H9 (cell line): ENCODE results near the gene OSBPL8. TPM values are rescaled to one million over a fixed set of nuclear protein-coding genes. Genes with fewer than 3 reads are reported as not detected.

Experiments used
- DNase-seq: peaks from one replicate; pipeline ENCODE4 v3.0.0-alpha.2; 2017
- H2AFZ ChIP-seq: one replicate; pipeline ENCODE4 v1.6.1; 2013; ENCODE audit warnings: mild to moderate bottlenecking, low read length, control low read depth, moderate library complexity
- H2AK5ac ChIP-seq: 2 replicates; pipeline ENCODE4 v1.6.1; 2013; ENCODE audit warnings: low read length, control low read depth, mixed read lengths; ENCODE audit not compliant: insufficient read length
- H2BK120ac ChIP-seq: one replicate; pipeline ENCODE4 v1.6.1; 2013; ENCODE audit warnings: low read depth, mild to moderate bottlenecking, low read length, control low read depth, inconsistent platforms; ENCODE audit not compliant: poor library complexity, severe bottlenecking
- H2BK12ac ChIP-seq: 2 replicates; pipeline ENCODE4 v1.6.1; 2013; ENCODE audit warnings: low read length, control low read depth, mixed read lengths, low read depth; ENCODE audit not compliant: insufficient read length
- H2BK15ac ChIP-seq: 2 replicates; pipeline ENCODE4 v1.6.1; 2013; ENCODE audit warnings: low read depth, low read length, control low read depth
- H2BK20ac ChIP-seq: one replicate; pipeline ENCODE4 v1.6.1; 2013; ENCODE audit warnings: low read depth, mild to moderate bottlenecking, low read length, control low read depth, inconsistent platforms; ENCODE audit not compliant: poor library complexity, severe bottlenecking
- H2BK5ac ChIP-seq: 2 replicates; pipeline ENCODE4 v1.6.1; 2013; ENCODE audit warnings: low read length, control low read depth, mixed read lengths; ENCODE audit not compliant: insufficient read length
- H3K14ac ChIP-seq: 2 replicates; pipeline ENCODE4 v1.6.1; 2013; ENCODE audit warnings: low read length, control low read depth; ENCODE audit not compliant: insufficient read depth
- H3K18ac ChIP-seq: 2 replicates; pipeline ENCODE4 v1.6.1; 2013; ENCODE audit warnings: low read depth, mild to moderate bottlenecking, mixed read lengths, low read length, control low read depth; ENCODE audit not compliant: insufficient read length
- H3K23ac ChIP-seq: 2 replicates; pipeline ENCODE4 v1.6.1; 2013; ENCODE audit warnings: low read length, control low read depth, mixed read lengths, low read depth; ENCODE audit not compliant: insufficient read length
- H3K23me2 ChIP-seq: 2 replicates; pipeline ENCODE4 v1.6.1; 2013; ENCODE audit warnings: low read depth, mild to moderate bottlenecking, mixed read lengths, low read length, control low read depth; ENCODE audit not compliant: insufficient read length, poor library complexity, severe bottlenecking
- H3K27ac ChIP-seq: 2 replicates; pipeline ENCODE4 v1.5.1; 2013; ENCODE audit warnings: low read length, control low read depth, mixed read lengths, low read depth; ENCODE audit not compliant: insufficient read length
- H3K27me3 ChIP-seq: 2 replicates; pipeline ENCODE4 v1.6.1; 2013; ENCODE audit warnings: low read length, control low read depth, inconsistent platforms; ENCODE audit not compliant: insufficient read depth
- H3K4ac ChIP-seq: 2 replicates; pipeline ENCODE4 v1.6.1; 2013; ENCODE audit warnings: low read depth, mild to moderate bottlenecking, control low read depth, inconsistent platforms, low read length, moderate library complexity
- H3K4me1 ChIP-seq: 2 replicates; pipeline ENCODE4 v1.6.1; 2013; ENCODE audit warnings: low read length, control low read depth, inconsistent platforms; ENCODE audit not compliant: insufficient read depth
- H3K4me2 ChIP-seq: 2 replicates; pipeline ENCODE4 v1.6.1; 2013; ENCODE audit warnings: low read length, control low read depth, mixed read lengths; ENCODE audit not compliant: insufficient read length, insufficient read depth
- H3K56ac ChIP-seq: 2 replicates; pipeline ENCODE4 v1.6.1; 2013; ENCODE audit warnings: low read depth, mild to moderate bottlenecking, mixed read lengths, low read length, control low read depth; ENCODE audit not compliant: insufficient read length
- H3K79me1 ChIP-seq: 2 replicates; pipeline ENCODE4 v1.6.1; 2013; ENCODE audit warnings: low read depth, mild to moderate bottlenecking, moderate library complexity, low read length, control low read depth, inconsistent platforms; ENCODE audit not compliant: insufficient read depth, poor library complexity, severe bottlenecking
- H3K79me2 ChIP-seq: 2 replicates; pipeline ENCODE4 v1.6.1; 2013; ENCODE audit warnings: low read length, control low read depth, inconsistent platforms; ENCODE audit not compliant: insufficient read depth
- H3K9ac ChIP-seq: 2 replicates; pipeline ENCODE4 v1.6.1; 2013; ENCODE audit warnings: low read length, control low read depth, mixed read lengths; ENCODE audit not compliant: insufficient read length; ENCODE audit errors: extremely low read depth
- H3K9me3 ChIP-seq: one replicate; pipeline ENCODE4 v1.6.1; 2013; ENCODE audit warnings: low read depth, low read length, inconsistent platforms; ENCODE audit not compliant: control insufficient read depth
- H3T11ph ChIP-seq: one replicate; pipeline ENCODE4 v1.6.1; 2013; ENCODE audit warnings: mild to moderate bottlenecking, low read length, control low read depth, inconsistent platforms
- H4K20me1 ChIP-seq: one replicate; pipeline ENCODE4 v1.6.1; 2013; ENCODE audit not compliant: control insufficient read depth, insufficient read length, insufficient read depth
- H4K5ac ChIP-seq: 2 replicates; pipeline ENCODE4 v1.6.1; 2013; ENCODE audit warnings: low read depth, mild to moderate bottlenecking, mixed read lengths, low read length, control low read depth; ENCODE audit not compliant: insufficient read length
- H4K8ac ChIP-seq: replicated peaks from 2 replicates; pipeline ENCODE4 v1.6.1; 2013; ENCODE audit warnings: low read length, control low read depth, mixed read lengths, low read depth; ENCODE audit not compliant: insufficient read length
- H4K91ac ChIP-seq: 2 replicates; pipeline ENCODE4 v1.6.1; 2013; ENCODE audit warnings: low read depth, mild to moderate bottlenecking, moderate library complexity, mixed read lengths, low read length, control low read depth; ENCODE audit not compliant: insufficient read length
- H3K27ac Mint-ChIP-seq, 3 experiments: 2 replicates in 2 of 3; 3 replicates in 1 of 3; pipeline ENCODE4 v1.8.0; 2020 to 2021; ENCODE audit warnings: mixed read lengths in 3 of 3, mild to moderate bottlenecking in 1 of 3, moderate library complexity in 1 of 3
- H3K27me3 Mint-ChIP-seq: 2 replicates; pipeline ENCODE4 v1.8.0; 2021; ENCODE audit warnings: low read depth, mild to moderate bottlenecking, moderate library complexity, mixed read lengths
- H3K36me3 Mint-ChIP-seq, 3 experiments: 2 replicates in 2 of 3; 3 replicates in 1 of 3; pipeline ENCODE4 v1.8.0; 2020 to 2021; ENCODE audit warnings: low read depth in 3 of 3, mixed read lengths in 3 of 3; ENCODE audit not compliant: insufficient read depth in 1 of 3
- H3K4me1 Mint-ChIP-seq, 2 experiments: 2 replicates each; pipeline ENCODE4 v1.8.0; 2020; ENCODE audit warnings: mixed read lengths in 2 of 2
- H3K4me3 Mint-ChIP-seq, 2 experiments: 2 replicates in 1 of 2; 3 replicates in 1 of 2; pipeline ENCODE4 v1.8.0; 2020 to 2021; ENCODE audit warnings: mild to moderate bottlenecking in 2 of 2, mixed read lengths in 2 of 2, moderate library complexity in 1 of 2
- H3K9me3 Mint-ChIP-seq, 2 experiments: 2 replicates in 1 of 2; 3 replicates in 1 of 2; pipeline ENCODE4 v1.8.0; 2020; ENCODE audit warnings: mild to moderate bottlenecking in 2 of 2, mixed read lengths in 2 of 2, moderate library complexity in 1 of 2
- WGBS: extraction: QIAGEN DNeasy Blood & Tissue Kit; methylation state at CpG from one replicate; pipeline ENCODE4 v1.1.7; 2013; ENCODE audit warnings: missing lambda C conversion rate, low lambda C conversion rate, mixed read lengths; ENCODE audit not compliant: insufficient read length; ENCODE audit errors: extremely low coverage; 5-methylcytosine and 5-hydroxymethylcytosine counted together
- total RNA-seq: library from RNA; stranded (reverse); gene quantifications from 2 replicates; pipeline ENCODE4 v1.2.1, GENCODE V29; 2021
- TF ChIP-seq, protein P1 (sequence below): fragments of 200-600 bp; sonication (generic); conservative IDR thresholded peaks from 3 replicates; pipeline ENCODE4 v1.8.0; 2021; ENCODE audit warnings: antibody characterized with exemption, mild to moderate bottlenecking

Gene OSBPL8
- total RNA-seq, 1 experiment from 2014 or later = 61.2 TPM

DNA sequence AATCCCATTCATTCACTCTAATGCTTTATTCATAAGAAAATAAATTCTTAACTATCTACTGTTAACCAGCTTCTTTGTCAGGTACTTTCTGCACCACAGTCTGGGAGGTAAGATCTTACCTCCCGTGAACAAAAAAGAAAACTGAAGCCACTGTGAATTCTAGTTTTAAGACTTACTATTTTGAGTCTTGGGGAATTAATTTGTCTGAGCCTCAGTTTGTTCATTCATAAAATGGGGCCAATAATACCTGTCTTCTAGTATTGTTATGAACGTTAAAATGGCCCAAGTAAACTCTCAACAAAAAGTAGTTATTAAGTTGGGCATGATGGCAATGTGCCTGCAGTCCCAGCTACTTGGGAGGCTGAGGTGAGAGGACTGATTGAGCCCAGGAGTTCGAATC is 151.9 kb downstream of the OSBPL8 start:
- Histone ChIP-seq H4K5ac (no peak overlapping the region), H2AFZ (no peak overlapping the region), H3K4me2 (no peak overlapping the region), H4K91ac (no peak overlapping the region), H2AK5ac (no peak overlapping the region), H4K20me1 (no peaks in the 10 kb centered on the region), H3K79me2 (no peaks in the 10 kb centered on the region), H3K14ac (no peak overlapping the region), H3K79me1 (no peaks in the 10 kb centered on the region), H3K4ac (no peak overlapping the region), H3K27ac (no peak overlapping the region), H2BK5ac (no peak overlapping the region), H3K9ac (no peak overlapping the region), H4K8ac (no peak overlapping the region), H2BK20ac (no peak overlapping the region), H3K27me3 (no peaks in the 10 kb centered on the region), H2BK12ac (no peak overlapping the region), H3K9me3 (no peaks in the 10 kb centered on the region), H3T11ph (no peak overlapping the region), H3K56ac (no peak overlapping the region), H2BK15ac (no peak overlapping the region), H2BK120ac (no peak overlapping the region), H3K23me2 (no peaks in the 10 kb centered on the region), H3K18ac (no peak overlapping the region), H3K23ac (no peak overlapping the region), H3K4me1 (no peaks in the 10 kb centered on the region)
- Mint-ChIP-seq H3K27me3 (no peaks in the 10 kb centered on the region), H3K27ac (no peak overlapping the region), H3K4me1 (peaks cover 0 to 5% of the 10 kb centered on the region in 2 experiments; a peak in 2 of 4 replicates), H3K36me3 (no peaks in the 10 kb centered on the region), H3K9me3 (no peaks in the 10 kb centered on the region), H3K4me3 (no peak overlapping the region)
- DNase-seq = no peak
- TF ChIP-seq, protein P1, sequence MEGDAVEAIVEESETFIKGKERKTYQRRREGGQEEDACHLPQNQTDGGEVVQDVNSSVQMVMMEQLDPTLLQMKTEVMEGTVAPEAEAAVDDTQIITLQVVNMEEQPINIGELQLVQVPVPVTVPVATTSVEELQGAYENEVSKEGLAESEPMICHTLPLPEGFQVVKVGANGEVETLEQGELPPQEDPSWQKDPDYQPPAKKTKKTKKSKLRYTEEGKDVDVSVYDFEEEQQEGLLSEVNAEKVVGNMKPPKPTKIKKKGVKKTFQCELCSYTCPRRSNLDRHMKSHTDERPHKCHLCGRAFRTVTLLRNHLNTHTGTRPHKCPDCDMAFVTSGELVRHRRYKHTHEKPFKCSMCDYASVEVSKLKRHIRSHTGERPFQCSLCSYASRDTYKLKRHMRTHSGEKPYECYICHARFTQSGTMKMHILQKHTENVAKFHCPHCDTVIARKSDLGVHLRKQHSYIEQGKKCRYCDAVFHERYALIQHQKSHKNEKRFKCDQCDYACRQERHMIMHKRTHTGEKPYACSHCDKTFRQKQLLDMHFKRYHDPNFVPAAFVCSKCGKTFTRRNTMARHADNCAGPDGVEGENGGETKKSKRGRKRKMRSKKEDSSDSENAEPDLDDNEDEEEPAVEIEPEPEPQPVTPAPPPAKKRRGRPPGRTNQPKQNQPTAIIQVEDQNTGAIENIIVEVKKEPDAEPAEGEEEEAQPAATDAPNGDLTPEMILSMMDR = no peak
- WGBS = no CpG with 5 or more reads among the region's 3 CpGs
